HG03175 (cell line): ENCODE results near the gene KCNJ18.
A peak's percentile ranks its signal among the peaks of the same experiment; 100 is the strongest.
"Not testable (repeated sequence)": the region's sequence is repeated elsewhere in the genome, so short reads cannot be mapped to it uniquely, and the experiment has no call there.

ENCODE experiments used
- ATAC-seq: cut with Tn5 transposase; IDR thresholded peaks from one replicate; pipeline ENCODE4 v1.9.1; 2021; ENCODE audit warnings: mild to moderate bottlenecking, moderate library complexity; ENCODE audit not compliant: unreplicated experiment

Gene KCNJ18

DNA sequence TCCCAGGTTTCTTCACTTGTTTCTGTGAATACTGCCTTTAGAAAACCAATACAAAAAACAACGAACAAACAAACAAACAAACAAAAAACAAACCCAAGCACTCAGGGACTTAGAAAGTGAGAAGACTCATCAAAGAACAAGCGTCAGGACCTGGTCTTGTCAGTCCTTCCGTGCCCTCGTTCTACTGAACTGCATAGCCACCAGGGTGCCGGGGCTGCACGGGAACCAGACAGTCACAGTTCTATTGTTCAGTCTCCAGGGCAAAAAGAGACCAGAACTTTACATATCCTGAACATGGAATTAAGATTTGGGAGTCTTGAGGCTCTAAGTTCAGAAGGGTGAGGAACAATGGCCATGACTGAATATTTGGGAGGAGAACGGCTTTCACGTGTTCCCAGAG, 28.2 kb downstream of the KCNJ18 start:
- not testable (repeated sequence) for ATAC-seq

DNA sequence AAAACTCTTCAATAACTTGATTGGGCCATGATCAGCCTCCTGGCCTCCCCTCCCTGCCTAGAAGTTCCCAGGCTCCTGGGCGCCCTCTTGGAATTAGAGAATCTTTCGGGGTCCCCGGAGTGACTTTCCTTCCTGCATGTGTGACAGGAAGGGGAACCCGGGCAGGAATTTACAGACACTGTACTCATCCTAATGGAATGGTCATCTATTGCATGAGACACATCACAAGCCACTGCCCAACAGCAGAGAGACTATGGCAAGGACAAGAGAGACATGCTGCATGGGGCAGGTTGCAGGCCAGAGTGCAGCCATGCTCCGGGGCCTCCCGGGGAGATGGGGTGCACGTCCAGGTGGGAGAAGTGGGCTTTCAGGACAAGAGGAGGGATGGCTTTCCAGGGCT, 29.9 kb downstream of the KCNJ18 start:
- not testable (repeated sequence) for ATAC-seq

DNA sequence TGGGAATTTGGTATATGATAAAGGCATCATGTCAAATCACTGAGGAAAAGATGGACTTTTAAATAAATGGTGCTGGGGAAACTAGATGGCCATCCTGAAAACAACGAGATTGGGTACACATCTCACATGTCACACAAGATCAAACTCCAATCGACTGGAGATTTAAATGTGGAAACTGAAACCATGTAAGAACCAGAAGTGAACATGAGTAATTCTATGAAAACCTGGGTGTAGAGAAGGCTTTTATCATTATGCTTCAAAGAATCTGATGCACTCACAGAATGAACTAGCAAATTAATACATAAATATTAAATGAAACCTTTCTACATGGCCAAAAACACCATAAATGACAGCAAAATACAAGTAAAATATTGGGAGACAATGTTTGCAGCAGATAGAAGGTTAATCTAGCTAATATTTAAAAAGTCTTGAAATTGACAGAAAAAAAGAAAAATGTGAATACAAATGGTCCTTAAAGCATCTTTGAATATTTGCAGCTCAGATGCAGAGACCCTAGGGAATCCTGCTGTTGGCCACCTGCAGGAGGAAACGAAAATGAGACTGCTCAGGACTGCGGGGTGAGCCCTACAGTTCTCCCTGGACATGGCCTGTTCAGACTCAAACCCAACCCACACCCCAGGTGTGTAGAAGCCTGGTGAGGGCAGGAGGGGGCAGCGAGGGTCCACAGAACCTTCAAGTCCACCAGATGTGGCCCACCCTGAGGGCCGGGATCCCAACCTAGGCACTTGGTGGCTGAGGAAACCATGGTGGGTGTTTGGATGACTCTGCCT, 32.1 kb downstream of the KCNJ18 start:
- ATAC-seq: not testable (repeated sequence)

DNA sequence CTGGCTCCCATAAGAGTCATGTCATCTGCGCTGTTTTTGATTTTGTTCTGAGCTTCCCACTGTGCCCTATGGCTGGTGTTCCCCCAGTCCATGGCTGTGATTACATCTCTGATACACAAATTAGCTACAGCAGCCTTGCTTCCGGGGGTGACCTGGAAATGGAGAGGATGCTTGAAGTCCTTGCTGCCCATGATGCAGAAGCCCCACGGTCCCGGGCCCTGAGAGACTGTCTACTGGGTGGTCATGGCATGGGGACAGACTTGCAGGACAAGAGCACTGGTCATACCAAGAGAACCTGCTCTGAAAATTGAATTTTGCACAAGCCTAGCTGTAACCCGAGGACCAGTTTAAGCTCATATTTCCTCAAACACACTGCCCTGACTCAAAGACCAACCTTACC, 38.8 kb downstream of the KCNJ18 start:
- ATAC-seq: not testable (repeated sequence)

DNA sequence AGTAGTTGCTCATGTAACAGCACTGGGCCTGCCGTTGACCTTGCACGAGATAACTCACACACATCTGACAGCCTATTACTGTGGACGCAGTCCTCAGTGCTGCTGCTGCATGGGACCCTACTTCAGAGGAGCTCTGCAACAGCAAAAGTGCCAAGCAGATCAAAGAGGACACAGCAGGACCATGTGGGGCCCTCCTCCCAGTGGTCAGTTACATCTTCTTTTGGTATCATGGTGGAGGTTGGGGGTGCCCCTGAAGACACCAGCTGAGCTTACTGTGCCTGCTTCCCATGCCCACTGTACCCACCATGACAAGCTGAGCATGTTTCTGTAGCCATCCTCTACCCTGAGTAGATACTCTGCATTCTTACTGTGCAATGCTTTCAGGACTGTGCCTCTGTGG, 41.6 kb downstream of the KCNJ18 start:
- not testable (repeated sequence) for ATAC-seq

DNA sequence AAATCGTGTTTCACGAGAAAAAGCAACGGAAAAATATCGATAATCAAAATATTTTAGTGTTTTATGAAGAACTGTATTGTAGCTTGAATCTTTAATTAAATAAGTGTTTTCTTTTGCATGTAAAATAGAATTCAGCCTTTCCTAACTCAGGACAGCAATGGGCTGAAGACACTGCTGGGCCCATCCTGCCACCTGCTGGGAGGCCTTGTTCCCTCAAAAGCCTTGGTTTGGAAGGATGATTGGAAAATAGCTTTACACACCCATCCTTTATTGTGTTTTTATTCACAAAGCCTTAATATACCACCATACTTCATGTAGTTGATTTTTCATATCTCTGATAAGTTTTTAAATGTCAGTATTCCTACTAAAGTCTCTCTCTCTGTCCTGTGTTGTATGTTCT, 43.5 kb downstream of the KCNJ18 start:
- ATAC-seq: not testable (repeated sequence)

DNA sequence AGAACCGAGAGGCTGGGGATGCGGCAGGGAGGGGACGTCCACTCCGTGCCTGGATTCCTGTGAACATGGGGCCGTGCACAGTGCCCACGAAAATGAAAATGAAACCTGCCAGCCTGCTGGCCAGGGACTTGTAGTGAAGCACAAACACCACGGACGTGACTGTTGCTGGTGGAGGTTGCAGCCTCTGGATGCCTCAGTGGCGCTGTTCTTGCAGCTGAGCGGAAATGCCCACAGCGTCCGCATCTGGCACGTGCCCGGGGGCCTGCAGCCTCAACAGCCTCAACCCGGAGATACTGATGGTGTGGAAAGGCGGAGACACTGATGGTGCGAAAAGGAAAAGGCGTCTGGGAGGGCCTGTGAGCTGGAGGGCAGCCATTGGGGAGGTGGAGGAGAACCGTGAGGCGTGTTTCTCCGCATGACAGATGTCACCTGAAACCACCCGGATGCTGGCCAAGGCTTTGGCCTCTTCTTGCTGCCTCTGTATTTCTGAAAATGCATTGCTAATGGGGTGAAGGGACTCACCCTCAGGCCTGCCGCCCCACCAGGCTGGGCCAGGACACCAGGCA, 44.8 kb downstream of the KCNJ18 start:
- ATAC-seq: not testable (repeated sequence)

DNA sequence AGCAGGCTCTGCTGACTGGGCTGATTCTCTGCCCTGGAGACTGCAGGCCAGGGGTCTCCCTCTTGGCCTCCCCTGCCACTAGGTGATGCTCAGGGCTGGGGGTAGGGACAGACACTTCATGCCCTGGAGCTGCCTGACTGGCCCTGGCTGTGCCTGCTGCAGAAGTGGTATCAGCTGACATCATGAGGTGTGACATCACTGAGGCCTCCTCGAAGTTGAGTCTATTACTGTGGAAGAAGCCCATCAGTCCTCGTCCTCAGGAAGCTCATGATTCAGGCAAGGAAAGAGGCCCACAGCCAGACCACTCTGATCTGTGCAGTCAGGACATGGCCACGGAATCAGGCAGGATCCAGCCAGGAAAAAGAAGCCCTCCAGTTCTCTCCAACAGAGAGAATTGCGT, 45.9 kb downstream of the KCNJ18 start:
- not testable (repeated sequence) for ATAC-seq

DNA sequence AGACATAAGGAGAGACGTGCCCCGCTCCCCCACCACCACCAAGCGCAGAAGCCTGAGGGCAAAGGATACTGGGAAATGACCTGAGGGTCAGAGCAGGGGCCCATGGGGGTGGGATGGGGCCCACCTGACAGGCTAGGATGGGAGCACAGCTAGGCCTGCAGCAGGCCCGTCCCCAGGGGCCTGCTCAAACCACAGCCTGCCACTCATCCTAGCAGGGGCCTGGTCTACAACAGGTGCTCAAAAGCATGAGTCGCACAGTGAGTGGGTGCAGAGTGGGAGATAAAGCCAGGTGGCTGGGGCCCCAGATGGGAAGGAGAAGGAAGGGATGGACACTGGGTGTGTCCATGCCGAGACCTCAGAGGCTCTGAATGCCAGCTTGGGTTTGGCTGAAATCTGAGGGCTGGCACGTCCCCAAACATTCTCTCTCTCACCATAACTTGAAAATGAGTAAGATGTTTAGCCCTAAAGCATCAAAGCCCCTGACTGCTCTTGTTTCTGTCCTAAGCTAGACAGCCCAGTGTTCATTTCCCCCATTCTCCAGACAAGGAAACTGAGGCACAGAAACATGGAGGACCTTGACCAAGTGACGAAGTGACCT, 46.7 kb downstream of the KCNJ18 start:
- ATAC-seq: peak; percentile 56

DNA sequence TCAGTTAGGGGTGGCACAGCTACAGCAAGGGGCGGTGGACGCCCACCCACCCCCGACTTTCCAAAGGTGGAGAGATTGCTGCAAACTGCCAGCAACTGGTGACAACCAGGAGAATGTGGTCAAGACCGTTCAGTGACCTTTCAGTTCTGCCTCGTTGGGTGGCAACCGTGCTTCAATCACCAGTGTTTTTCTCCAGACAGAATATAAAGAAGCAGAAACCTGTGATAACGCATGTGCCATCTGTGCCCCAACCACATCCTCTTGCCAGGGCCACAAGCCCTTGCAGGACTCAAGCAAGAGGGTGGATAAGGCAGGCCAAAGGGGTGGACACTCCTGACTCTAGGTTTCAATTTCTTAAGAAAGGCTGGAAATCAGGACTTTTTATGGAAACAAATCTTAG, 47.2 kb downstream of the KCNJ18 start:
- peak; percentile 62 for ATAC-seq

DNA sequence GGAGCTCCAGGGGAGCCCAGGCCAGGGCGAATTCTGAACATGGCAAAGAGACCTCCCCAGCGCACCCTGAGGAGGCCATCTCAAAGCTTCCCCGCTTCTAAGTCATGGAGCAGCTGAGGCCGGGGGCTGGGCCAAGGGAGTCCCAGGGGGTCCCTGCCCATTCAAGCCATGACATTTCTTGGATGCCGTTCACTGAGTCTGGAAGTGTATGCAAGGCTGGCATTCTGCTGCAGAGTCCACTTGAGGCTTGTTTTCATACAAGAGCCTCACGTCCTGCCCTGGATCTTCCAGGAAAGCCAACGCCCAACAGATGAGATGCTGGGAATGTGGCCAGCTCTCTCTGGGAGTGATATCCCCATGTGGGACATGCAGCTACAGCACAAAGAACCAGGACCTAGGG, 48.5 kb downstream of the KCNJ18 start:
- ATAC-seq: not testable (repeated sequence)

DNA sequence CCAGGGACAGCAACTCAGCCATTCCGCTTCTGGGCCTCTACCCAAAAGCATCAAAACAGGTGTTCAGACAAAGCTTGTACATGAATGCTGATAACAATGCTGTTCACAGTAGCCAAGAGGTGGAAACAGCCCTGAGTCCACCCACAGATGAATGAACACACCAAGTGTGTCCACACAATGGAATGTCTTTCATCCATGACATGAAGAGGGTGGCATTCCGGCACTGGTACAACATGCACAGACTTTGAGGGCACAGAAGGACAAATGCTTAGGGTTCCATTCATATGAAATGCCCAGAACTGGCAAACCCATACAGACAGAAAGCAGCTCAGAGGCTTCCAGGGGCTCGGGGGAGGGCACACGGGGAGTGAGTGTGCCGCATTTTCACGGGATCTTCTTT, 49.2 kb downstream of the KCNJ18 start:
- not testable (repeated sequence) for ATAC-seq

DNA sequence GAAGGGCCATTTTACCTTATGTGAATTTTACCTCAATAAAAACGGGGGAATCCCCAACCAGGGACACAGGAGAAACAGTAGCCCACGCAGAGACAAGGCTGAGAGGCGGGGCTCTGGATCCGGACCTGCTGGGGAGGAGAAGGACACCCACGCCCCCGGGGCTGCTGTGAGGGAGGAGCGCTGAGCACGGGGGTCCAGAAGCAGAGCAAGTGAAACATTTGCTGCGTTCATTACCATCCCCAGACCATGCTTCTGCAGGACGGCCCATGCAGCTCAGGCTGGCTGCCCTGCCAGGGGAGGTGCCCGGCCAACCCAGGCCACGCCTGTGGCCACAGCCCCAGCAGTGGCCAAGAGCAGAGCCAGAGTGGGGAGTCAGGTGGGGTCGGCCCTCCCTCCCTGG, 50.0 kb downstream of the KCNJ18 start:
- no peak for ATAC-seq

DNA sequence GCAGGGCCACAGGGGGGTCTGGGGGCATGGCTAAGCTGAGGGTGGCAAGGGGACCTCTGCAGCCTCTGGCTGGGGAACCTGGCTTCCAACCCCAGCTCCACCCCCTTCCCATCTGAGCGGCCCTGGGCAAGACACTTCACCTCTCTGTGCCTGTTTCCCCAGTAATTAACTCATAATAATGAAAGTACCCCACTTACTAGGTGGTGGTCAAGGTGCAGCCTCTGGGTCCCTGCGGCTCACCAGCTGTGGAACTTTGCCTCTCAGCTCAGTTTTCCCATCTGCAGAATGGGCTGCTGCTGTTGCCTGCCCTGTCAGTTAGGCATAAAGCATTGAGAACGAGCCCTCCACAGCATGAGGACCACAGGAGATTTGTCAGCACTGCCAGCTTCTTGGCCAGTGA, 51.8 kb downstream of the KCNJ18 start:
- not testable (repeated sequence) for ATAC-seq

DNA sequence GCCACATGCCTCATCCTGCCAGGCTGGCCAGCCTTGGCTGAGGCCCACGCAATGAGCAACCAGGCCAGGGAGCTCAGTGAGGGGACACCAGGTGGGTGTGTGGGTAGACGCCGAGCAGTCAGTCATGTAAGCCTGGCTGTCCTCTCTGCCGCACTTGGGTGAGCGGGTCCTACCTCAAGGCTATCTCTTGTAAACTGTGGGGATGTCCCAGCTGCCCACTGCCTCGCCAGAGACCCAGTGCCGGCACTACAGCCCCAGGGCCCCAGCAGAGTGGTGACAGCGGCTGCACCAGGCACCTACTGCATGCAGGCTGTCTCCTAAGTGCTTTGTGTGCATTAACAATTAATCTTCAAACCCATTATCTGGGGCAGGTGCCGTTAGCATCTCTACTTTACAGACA, 52.3 kb downstream of the KCNJ18 start:
- ATAC-seq: not testable (repeated sequence)

DNA sequence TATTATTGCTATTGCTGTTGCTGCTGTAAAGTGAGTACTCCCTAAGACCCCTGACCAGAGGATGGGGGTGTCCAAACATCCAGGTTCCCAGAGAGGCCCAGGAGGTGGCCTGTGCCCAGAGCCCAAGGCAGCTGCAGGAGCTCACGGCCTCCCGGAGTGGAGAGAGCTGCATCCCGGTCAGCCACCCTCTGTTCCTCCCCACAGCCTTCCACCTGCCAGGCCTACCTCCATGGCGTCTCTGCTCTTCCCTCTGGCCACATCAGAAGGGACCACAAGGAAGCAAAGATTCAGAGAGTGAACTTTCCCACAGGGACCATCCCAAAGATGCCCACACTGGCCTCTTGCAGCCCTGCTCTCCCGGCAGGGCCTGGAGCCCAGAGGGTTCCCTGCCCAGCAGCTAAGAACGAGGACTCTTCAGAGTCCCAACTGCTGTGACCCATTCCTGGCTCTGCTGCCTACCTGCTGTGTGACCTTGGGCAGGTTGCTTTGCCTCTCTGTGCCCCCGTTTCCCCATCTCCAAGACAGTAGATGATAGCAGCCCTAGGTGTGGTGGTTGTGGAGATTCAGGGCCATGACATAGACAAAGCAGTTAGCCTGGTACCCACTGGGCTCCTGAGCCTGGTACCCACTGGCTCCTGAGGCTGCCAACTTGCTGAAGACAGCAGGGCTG, 53.2 kb downstream of the KCNJ18 start:
- ATAC-seq: not testable (repeated sequence)

DNA sequence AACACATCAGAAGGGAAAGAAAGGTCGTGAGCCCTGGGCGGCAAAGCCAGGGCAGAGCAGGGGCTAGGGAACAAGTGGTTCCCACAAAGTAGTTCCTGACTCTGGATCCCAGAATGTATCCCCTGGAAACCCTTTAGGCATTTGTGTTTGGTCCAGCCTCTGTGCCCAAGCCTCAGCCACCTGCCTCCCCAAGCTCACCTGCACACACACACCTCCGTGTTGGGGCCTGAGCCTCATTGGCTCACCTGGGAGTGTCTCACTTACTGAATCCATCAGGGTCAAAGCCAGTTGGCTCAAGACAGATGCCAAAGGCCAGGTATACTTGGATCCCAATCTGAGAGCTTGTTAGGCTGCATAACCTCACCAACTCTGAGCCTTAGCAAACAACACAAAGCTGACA, 54.1 kb downstream of the KCNJ18 start:
- not testable (repeated sequence) for ATAC-seq

DNA sequence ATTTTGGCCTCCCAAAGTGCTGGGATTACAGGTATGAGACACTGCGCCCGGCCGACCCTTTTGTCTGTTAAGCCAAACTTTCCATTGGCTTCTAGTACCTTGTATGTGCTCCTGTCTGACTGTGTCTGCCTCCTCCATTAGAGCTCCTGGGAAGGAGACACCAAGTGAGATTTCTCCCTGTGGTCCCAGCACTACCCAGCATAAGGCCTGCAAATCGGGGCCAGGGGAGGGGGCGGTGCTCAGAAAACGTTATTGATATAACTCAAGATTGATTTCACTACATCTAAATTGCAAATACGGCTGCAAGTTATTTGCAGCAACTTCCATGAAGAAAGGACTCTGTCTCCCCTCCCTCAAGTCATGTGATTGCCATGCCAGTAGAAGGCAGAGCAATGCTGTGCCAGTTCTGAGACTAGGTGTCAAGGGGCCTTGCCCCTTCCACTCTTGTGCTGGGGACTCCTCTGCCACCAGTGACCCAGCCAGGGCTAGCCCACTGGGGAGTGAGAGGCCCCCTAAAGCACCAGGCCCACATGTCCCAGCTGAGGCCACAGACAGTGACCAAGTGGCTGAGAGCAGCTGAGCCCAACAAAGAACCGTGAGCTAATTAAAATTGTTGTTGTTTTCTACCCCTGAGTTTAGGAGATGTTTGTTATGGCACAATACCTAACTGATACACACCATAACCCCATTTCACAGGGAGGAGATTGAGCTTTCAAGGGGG, 55.0 kb downstream of the KCNJ18 start:
- ATAC-seq: not testable (repeated sequence)

DNA sequence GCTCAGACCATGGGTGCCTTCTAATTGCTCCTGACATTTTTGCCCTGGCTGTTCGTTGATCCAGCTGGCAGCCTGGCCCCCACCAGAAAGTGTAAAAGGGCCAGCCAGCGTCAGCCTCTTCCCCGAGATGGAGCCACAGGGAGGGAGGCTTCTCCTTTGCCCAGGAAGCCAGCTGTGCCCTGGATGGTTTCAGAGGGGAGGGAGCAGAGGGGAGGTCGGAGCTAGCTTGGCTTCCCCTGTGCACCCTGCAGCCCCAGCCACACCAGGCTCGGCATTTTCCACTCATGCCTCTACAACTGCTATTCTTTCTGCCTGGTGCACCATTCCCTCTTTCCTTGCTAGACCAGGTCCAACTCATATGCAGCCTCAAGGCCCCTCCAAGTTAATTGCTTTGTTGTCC, 56.4 kb downstream of the KCNJ18 start:
- not testable (repeated sequence) for ATAC-seq

DNA sequence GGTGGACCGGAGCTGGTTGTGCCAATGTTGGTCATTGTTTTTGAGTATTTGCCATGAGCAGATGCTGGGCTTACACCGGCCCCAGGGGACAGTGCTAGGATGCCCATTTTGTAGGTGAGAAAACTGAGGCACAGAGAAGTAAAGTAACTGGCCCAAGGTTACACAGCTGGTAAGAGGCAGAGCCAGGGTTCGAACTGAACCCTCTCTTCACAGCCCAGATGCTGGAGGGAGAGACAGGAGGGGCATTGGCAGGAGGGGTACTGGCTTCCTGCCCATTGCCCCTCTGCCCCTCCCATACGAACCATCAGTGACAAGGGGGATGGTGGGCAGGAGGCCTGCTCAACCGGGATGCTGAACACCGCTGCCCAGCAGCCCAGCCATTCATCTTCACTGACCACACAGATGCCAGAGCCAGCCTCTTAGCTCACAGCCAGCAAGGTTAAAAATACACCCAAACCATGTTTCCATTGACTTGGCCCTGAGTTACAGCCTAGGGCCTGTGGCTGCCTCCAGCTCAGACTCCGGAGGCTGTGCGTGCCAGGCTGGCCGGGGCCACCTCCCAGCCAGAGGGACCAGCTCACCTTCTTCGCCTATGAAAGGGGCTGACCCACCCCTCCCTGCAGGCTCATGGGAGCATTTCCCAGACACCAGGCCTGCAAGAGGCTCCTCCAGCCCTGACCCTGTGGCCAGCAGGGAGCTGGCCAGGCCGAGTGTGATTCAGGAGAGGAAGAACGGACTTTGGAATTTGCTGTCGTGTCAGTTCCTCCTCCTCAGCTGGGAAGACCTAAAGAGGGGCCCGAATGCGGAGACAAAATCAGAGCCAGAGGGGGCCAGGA, 57.6 kb downstream of the KCNJ18 start:
- ATAC-seq: not testable (repeated sequence)
